GM12878 (cell line): ENCODE results near the gene COX5A. TPM values are rescaled to one million over a fixed set of nuclear protein-coding genes. Genes with fewer than 3 reads are reported as not detected.
"Not testable (repeated sequence)": the region's sequence is repeated elsewhere in the genome, so short reads cannot be mapped to it uniquely, and the experiment has no call there.

Experiments used
- ATAC-seq: fragments of 200-7000 bp; cut with Tn5 transposase; 3 replicates; pipeline ENCODE4 v1.9.1; 2020; ENCODE audit warnings: mild to moderate bottlenecking, moderate library complexity
- BruUV-seq: library from RNA; stranded (reverse); fragments of 400-500 nt; replicated peaks from 2 replicates; lab custom pipeline; 2021; lab: Mats Ljungman, UMichigan
- CTCF ChIA-PET: fragments of 300-600 bp; sonication (Branson Sonifier 250); formaldehyde crosslinking; extraction: SDS; loops from one replicate; lab custom pipeline; 2021; ENCODE audit warnings: inconsistent platforms; lab: Yijun Ruan, JAX
- POLR2A ChIA-PET: fragments of 350-600 bp; formaldehyde crosslinking; extraction: SDS; loops from one replicate; lab custom pipeline; 2021; ENCODE audit warnings: inconsistent platforms; lab: Charles Lee
- RAD21 ChIA-PET: fragments of 300-600 bp; sonication (Branson Sonifier 250); formaldehyde crosslinking; loops from one replicate; lab custom pipeline; 2023; ENCODE audit warnings: antibody characterized with exemption; ENCODE audit not compliant: unreplicated experiment; lab: Charles Lee
- SMC1A ChIA-PET: fragments of 300-600 bp; sonication (Branson Sonifier 250); formaldehyde crosslinking; loops from one replicate; lab custom pipeline; 2023; ENCODE audit not compliant: unreplicated experiment, uncharacterized antibody; lab: Charles Lee
- DNase-seq: peaks from one replicate; pipeline ENCODE4 v3.0.0-alpha.2; 2011; ENCODE audit warnings: low read depth, low spot score
- FAIRE-seq: peaks from 3 replicates; lab custom pipeline; 2011; peaks lifted over from hg19 to GRCh38; lab: Jason Lieb, UNC
- H2AFZ ChIP-seq: 2 replicates; pipeline ENCODE4 v1.6.0; 2011; ENCODE audit warnings: low read depth, low read length, control low read depth; ENCODE audit not compliant: control insufficient read depth
- H3K27ac ChIP-seq: 2 replicates; pipeline ENCODE4 v1.5.1; 2011; ENCODE audit warnings: control low read depth; ENCODE audit not compliant: control insufficient read depth, insufficient read depth
- H3K27me3 ChIP-seq, 2 experiments: replicated peaks in 1 of 2; 2 replicates each; pipeline versions ENCODE4 v1.6.0 to v1.6.1; 2011; ENCODE audit warnings: low read length in 1 of 2; ENCODE audit not compliant: control insufficient read depth in 2 of 2, insufficient read depth in 2 of 2
- H3K36me3 ChIP-seq, 2 experiments: 2 replicates each; pipeline ENCODE4 v1.5.1; 2011; ENCODE audit warnings: low read length in 1 of 2; ENCODE audit not compliant: control insufficient read depth in 2 of 2, insufficient read depth in 2 of 2
- H3K4me1 ChIP-seq: 2 replicates; pipeline ENCODE4 v1.6.1; 2011; ENCODE audit warnings: mild to moderate bottlenecking, low read length, moderate library complexity, mixed read lengths; ENCODE audit not compliant: control insufficient read depth, insufficient read depth
- H3K4me2 ChIP-seq: 2 replicates; pipeline ENCODE4 v1.6.0; 2011; ENCODE audit warnings: control low read depth; ENCODE audit not compliant: control insufficient read depth, insufficient read depth
- H3K4me3 ChIP-seq: fragments of 200-600 bp; sonication (generic); 2 replicates; pipeline ENCODE4 v1.5.1; 2016
- H3K79me2 ChIP-seq: 2 replicates; pipeline ENCODE4 v1.6.0; 2011; ENCODE audit warnings: low read length; ENCODE audit not compliant: control insufficient read depth, insufficient read depth
- H3K9ac ChIP-seq: 2 replicates; pipeline ENCODE4 v1.8.0; 2011; ENCODE audit warnings: low read length, control low read depth, mixed read lengths; ENCODE audit not compliant: control insufficient read depth, insufficient read depth
- H3K9me3 ChIP-seq: replicated peaks from 3 replicates; pipeline ENCODE4 v1.5.1; 2011; ENCODE audit warnings: mild to moderate bottlenecking, low read length; ENCODE audit not compliant: control insufficient read depth, insufficient read depth
- H4K20me1 ChIP-seq: 2 replicates; pipeline ENCODE4 v1.6.0; 2011; ENCODE audit not compliant: control insufficient read depth, insufficient read depth
- ZNF592 ChIP-seq: fragments of 450-650 bp; IDR thresholded peaks from 2 replicates; pipeline ENCODE4 v1.6.1; 2017; ENCODE audit warnings: mild to moderate bottlenecking, moderate library complexity
- WGBS: methylation state at CpG from one replicate; pipeline ENCODE4 v1.1.6; 2016; ENCODE audit warnings: low lambda C conversion rate; ENCODE audit not compliant: insufficient replicate concordance, insufficient coverage; ENCODE audit errors: missing lambda C conversion rate; 5-methylcytosine and 5-hydroxymethylcytosine counted together
- in situ Hi-C: fragments of 300-500 bp; cut with MboI; formaldehyde crosslinking; loops from 9 replicates; pipeline ENCODE4 v1.14.3; 2018; ENCODE audit warnings: mixed read lengths
- intact Hi-C: fragments of 100-400 bp; cut with micrococcal nuclease; formaldehyde crosslinking; loops from one replicate; pipeline ENCODE4 v1.14.2; 2022; ENCODE audit not compliant: unreplicated experiment
- polyA plus RNA-seq, 11 experiments: library from polyadenylated mRNA; depleted of rRNA in 4 of 11; unstranded in 6 of 11; stranded (reverse) in 5 of 11; fragments of >200 nt; fragmentation: Nextera tagmentation in 4 of 11; fragmentation: Illumina TruSeq in 1 of 11; extraction: Ambion mirVana in 4 of 11; extraction: Trizol in 1 of 11; gene quantifications; 1 replicate in 1 of 11; 2 replicates in 10 of 11; pipeline versions ENCODE4 v1.2.1 to v1.2.3, GENCODE V29; 2011 to 2016; ENCODE audit warnings: inconsistent platforms in 2 of 11, missing spikeins in 2 of 11, low read depth in 1 of 11
- total RNA-seq, 4 experiments: library from RNA; depleted of rRNA in 3 of 4; stranded (reverse); fragments of >200 nt in 3 of 4; fragmentation: Illumina TruSeq in 1 of 4; extraction: Trizol in 1 of 4; gene quantifications; 2 replicates each; pipeline versions ENCODE4 v1.2.1 to v1.2.3, GENCODE V29; 2013 to 2021

Gene COX5A
- total and polyA plus RNA-seq, 10 of the 15 experiments (the other 5 are each of a cell fraction or from before 2014, with no cell fraction given): 84.5 to 1,218 (median 392) TPM

GRCh38 chr15:74895830-74896229 lies 42.0 kb downstream of the COX5A start (continued):
- TF ChIP-seq ZNF592: no peak
- TF ChIP-seq, all 136 proteins: peak for 0

DNA sequence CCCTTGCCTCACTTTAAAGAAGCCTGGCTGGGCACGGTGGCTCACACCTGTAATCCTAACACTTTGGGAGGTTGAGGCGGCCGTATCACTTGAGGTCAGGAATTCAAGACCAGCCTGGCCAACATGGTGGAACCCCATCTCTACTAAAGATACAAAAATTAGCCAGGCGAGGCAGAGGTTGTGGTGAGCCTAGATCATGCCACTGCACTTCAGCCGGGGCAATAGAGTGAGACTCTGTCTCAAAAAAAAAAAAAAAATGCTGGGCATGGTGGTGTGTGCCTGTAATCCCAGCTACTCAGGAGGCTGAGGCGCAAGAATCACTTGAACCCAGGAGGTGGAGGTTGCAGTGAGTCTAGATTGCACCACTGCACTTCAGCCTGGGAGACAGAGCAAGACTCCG lies 43.5 kb downstream of the COX5A start:
- intact Hi-C loops, in situ Hi-C loops, H3K4me3 ChIP-seq, H3K9me3 ChIP-seq, H3K9ac ChIP-seq, SMC1A ChIA-PET, DNase-seq, BruUV-seq, H2AFZ ChIP-seq, FAIRE-seq, H4K20me1 ChIP-seq, H3K27me3 ChIP-seq, RAD21 ChIA-PET, H3K4me2 ChIP-seq, CTCF ChIA-PET, H3K27ac ChIP-seq, ATAC-seq: not testable (repeated sequence)
- Histone ChIP-seq H3K79me2 (peaks cover 12% of the 10 kb centered on the region), H3K4me1 (peaks cover 28% of the 10 kb centered on the region), H3K36me3 (peaks cover 0 to 10% of the 10 kb centered on the region in 2 experiments)
- POLR2A ChIA-PET: interaction anchor here (0.6 to 2.1 kb wide), 6 partner anchors 10 to 121 kb away, joined by 3 to 7 read pairs (median 4); partner anchors contain the start of gene CSK
- 91% methylated on average over 6 of the region's 7 CpGs for WGBS
